ES-I3 (cell line): ENCODE data around the gene ATP6V0E1.
"Not testable (repeated sequence)": the region's sequence is repeated elsewhere in the genome, so short reads cannot be mapped to it uniquely, and the experiment has no call there.

ENCODE experiments used
- H3K36me3 ChIP-seq: 2 replicates; pipeline ENCODE4 v1.6.1; 2013; ENCODE audit warnings: mild to moderate bottlenecking, low read length, control low read depth, moderate library complexity; ENCODE audit not compliant: insufficient read depth
- H3K4me1 ChIP-seq: 2 replicates; pipeline ENCODE4 v1.6.1; 2013; ENCODE audit warnings: mild to moderate bottlenecking, control low read depth, low read length; ENCODE audit not compliant: insufficient read depth
- H3K9ac ChIP-seq: 2 replicates; pipeline ENCODE4 v1.6.1; 2013; ENCODE audit warnings: low read depth, mild to moderate bottlenecking, low read length, moderate library complexity
- H3K9me3 ChIP-seq: 2 replicates; pipeline ENCODE4 v1.6.1; 2013; ENCODE audit warnings: mild to moderate bottlenecking, low read length, moderate library complexity; ENCODE audit not compliant: control insufficient read depth, insufficient read depth

Gene ATP6V0E1

GRCh38 chr5:173025651-173026050, 42.1 kb downstream of the ATP6V0E1 start:
- Histone ChIP-seq H3K9me3 (no peaks in the 10 kb centered on the region), H3K9ac (no peak overlapping the region), H3K4me1 (no peaks in the 10 kb centered on the region), H3K36me3 (peaks cover 3% of the 10 kb centered on the region; the same call in 1 of the 2 replicates)

GRCh38 chr5:173027905-173028304, 44.3 kb downstream of the ATP6V0E1 start:
- Histone ChIP-seq H3K9ac (no peak overlapping the region), H3K4me1 (no peaks in the 10 kb centered on the region), H3K9me3 (no peaks in the 10 kb centered on the region), H3K36me3 (no peaks in the 10 kb centered on the region)

- Histone ChIP-seq H3K4me1 (no peaks in the 10 kb centered on the region), H3K9me3 (no peaks in the 10 kb centered on the region), H3K9ac (no peak overlapping the region), H3K36me3 (no peaks in the 10 kb centered on the region)
Observed at GRCh38 chr5:173028811-173029327, 45.3 kb downstream of the ATP6V0E1 start.

- no peaks in the 10 kb centered on the region for H3K9me3 ChIP-seq
- H3K4me1 ChIP-seq = no peaks in the 10 kb centered on the region
- no peak overlapping the region for H3K9ac ChIP-seq
- H3K36me3 ChIP-seq = no peaks in the 10 kb centered on the region
Observed at GRCh38 chr5:173029499-173029921, 45.9 kb downstream of the ATP6V0E1 start.

GRCh38 chr5:173032096-173032495, 48.5 kb downstream of the ATP6V0E1 start:
- not testable (repeated sequence) for H3K9ac ChIP-seq, H3K4me1 ChIP-seq, H3K36me3 ChIP-seq, H3K9me3 ChIP-seq

GRCh38 chr5:173032730-173033129, 49.2 kb downstream of the ATP6V0E1 start:
- Histone ChIP-seq H3K9me3 (no peaks in the 10 kb centered on the region), H3K36me3 (no peaks in the 10 kb centered on the region), H3K4me1 (no peaks in the 10 kb centered on the region), H3K9ac (no peak overlapping the region)

GRCh38 chr5:173033923-173034322, 50.4 kb downstream of the ATP6V0E1 start:
- no peak overlapping the region for H3K9ac ChIP-seq
- H3K4me1 ChIP-seq = no peaks in the 10 kb centered on the region
- H3K36me3 ChIP-seq = no peaks in the 10 kb centered on the region
- H3K9me3 ChIP-seq = no peaks in the 10 kb centered on the region

- no peak overlapping the region for H3K9ac ChIP-seq
- H3K36me3 ChIP-seq = no peaks in the 10 kb centered on the region
- no peaks in the 10 kb centered on the region for H3K9me3 ChIP-seq
- H3K4me1 ChIP-seq = no peaks in the 10 kb centered on the region
Observed at GRCh38 chr5:173035904-173036707, 52.5 kb downstream of the ATP6V0E1 start.

- no peaks in the 10 kb centered on the region for H3K9me3 ChIP-seq
Observed at GRCh38 chr5:173039188-173039587, 55.6 kb downstream of the ATP6V0E1 start.

GRCh38 chr5:173039964-173040363, 56.4 kb downstream of the ATP6V0E1 start:
- Histone ChIP-seq H3K9ac (no peak overlapping the region), H3K36me3 (no peaks in the 10 kb centered on the region), H3K9me3 (no peaks in the 10 kb centered on the region), H3K4me1 (no peaks in the 10 kb centered on the region)

More at GRCh38 chr5:173039188-173039587, 55.6 kb downstream of the ATP6V0E1 start:
- Histone ChIP-seq H3K4me1 (no peaks in the 10 kb centered on the region), H3K36me3 (no peaks in the 10 kb centered on the region), H3K9ac (no peak overlapping the region)

- H3K9ac ChIP-seq = no peak overlapping the region
- H3K36me3 ChIP-seq = no peaks in the 10 kb centered on the region
- H3K9me3 ChIP-seq = no peaks in the 10 kb centered on the region
- H3K4me1 ChIP-seq = no peaks in the 10 kb centered on the region; the same call in 1 of the 2 replicates
Observed at GRCh38 chr5:173041881-173042762, 58.6 kb downstream of the ATP6V0E1 start.

GRCh38 chr5:173042763-173043107, 59.2 kb downstream of the ATP6V0E1 start:
- Histone ChIP-seq H3K36me3 (no peaks in the 10 kb centered on the region), H3K9ac (no peak overlapping the region), H3K9me3 (no peaks in the 10 kb centered on the region), H3K4me1 (no peaks in the 10 kb centered on the region; the same call in 1 of the 2 replicates)

GRCh38 chr5:173045474-173045873, 61.9 kb downstream of the ATP6V0E1 start:
- H3K9ac ChIP-seq = no peak overlapping the region
- no peaks in the 10 kb centered on the region for H3K9me3 ChIP-seq
- H3K4me1 ChIP-seq = no peaks in the 10 kb centered on the region; the same call in 1 of the 2 replicates
- H3K36me3 ChIP-seq = no peaks in the 10 kb centered on the region

- not testable (repeated sequence) for H3K9me3 ChIP-seq, H3K4me1 ChIP-seq, H3K36me3 ChIP-seq, H3K9ac ChIP-seq
Observed at GRCh38 chr5:173047096-173047837, 63.7 kb downstream of the ATP6V0E1 start.
